Endodermal cell (in vitro differentiated cells): ENCODE measurements around the gene RIMS4. TPM values are rescaled to one million over a fixed set of nuclear protein-coding genes. Genes with fewer than 3 reads are reported as not detected.
"Not testable (repeated sequence)": the region's sequence is repeated elsewhere in the genome, so short reads cannot be mapped to it uniquely, and the experiment has no call there.

Experiments
- DNase-seq: peaks from one replicate; pipeline ENCODE4 v3.0.0-alpha.2; 2017
- H3K27ac ChIP-seq: 2 replicates; pipeline ENCODE4 v1.5.1; 2013; ENCODE audit warnings: mild to moderate bottlenecking, low read depth, low read length, moderate library complexity
- H3K27me3 ChIP-seq: 2 replicates; pipeline ENCODE4 v1.6.1; 2013; ENCODE audit warnings: mild to moderate bottlenecking, low read length, moderate library complexity; ENCODE audit not compliant: insufficient read depth, control insufficient read depth, poor library complexity, severe bottlenecking
- H3K36me3 ChIP-seq: 2 replicates; pipeline ENCODE4 v1.7.0; 2013; ENCODE audit warnings: mild to moderate bottlenecking, low read length, moderate library complexity; ENCODE audit not compliant: control insufficient read depth, insufficient read depth
- H3K4me1 ChIP-seq: one replicate; pipeline ENCODE4 v1.7.0; 2013; ENCODE audit warnings: low read length; ENCODE audit not compliant: control insufficient read depth, insufficient read depth
- H3K4me3 ChIP-seq: 2 replicates; pipeline ENCODE4 v1.5.1; 2013; ENCODE audit warnings: mild to moderate bottlenecking, low read length, moderate library complexity
- H3K9ac ChIP-seq: 2 replicates; pipeline ENCODE4 v1.6.1; 2013; ENCODE audit warnings: mild to moderate bottlenecking, low read length, moderate library complexity; ENCODE audit not compliant: poor library complexity, severe bottlenecking; ENCODE audit errors: extremely low read depth
- H3K9me3 ChIP-seq: 2 replicates; pipeline ENCODE4 v1.6.1; 2013; ENCODE audit warnings: mild to moderate bottlenecking, low read length, moderate library complexity; ENCODE audit not compliant: control insufficient read depth
- H3K27ac Mint-ChIP-seq: 2 replicates; pipeline ENCODE4 v1.8.0; 2020; ENCODE audit warnings: mixed read lengths
- H3K27me3 Mint-ChIP-seq: 2 replicates; pipeline ENCODE4 v1.8.0; 2021; ENCODE audit warnings: mild to moderate bottlenecking, mixed read lengths; ENCODE audit not compliant: insufficient read depth
- H3K36me3 Mint-ChIP-seq: 2 replicates; pipeline ENCODE4 v1.8.0; 2020; ENCODE audit warnings: low read depth, mixed read lengths
- H3K4me1 Mint-ChIP-seq: 2 replicates; pipeline ENCODE4 v1.8.0; 2020; ENCODE audit warnings: mixed read lengths
- H3K4me3 Mint-ChIP-seq: 2 replicates; pipeline ENCODE4 v1.8.0; 2020; ENCODE audit warnings: mild to moderate bottlenecking, moderate library complexity, mixed read lengths
- H3K9me3 Mint-ChIP-seq: 2 replicates; pipeline ENCODE4 v1.8.0; 2020; ENCODE audit warnings: mild to moderate bottlenecking, mixed read lengths
- CTCF ChIP-seq: fragments of 200-600 bp; sonication (generic); conservative IDR thresholded peaks from 2 replicates; pipeline ENCODE4 v1.5.0; 2021; ENCODE audit warnings: antibody characterized with exemption, mild to moderate bottlenecking
- WGBS, 2 experiments: methylation state at CpG; one replicate each; pipeline versions ENCODE4 v1.1.5 to v1.1.7; 2013; ENCODE audit warnings: missing lambda C conversion rate in 2 of 2, mixed read lengths in 1 of 2; ENCODE audit not compliant: insufficient coverage in 1 of 2, insufficient read length in 1 of 2; 5-methylcytosine and 5-hydroxymethylcytosine counted together
- total RNA-seq, 2 donors: library from RNA; stranded (reverse); fragmentation: NEBNext Ultra II Directional in 1 of 2; extraction: Animal tissue kit (Norgen Biotek cat#: 25700) in 1 of 2; gene quantifications; 2 replicates in 1 of 2; 3 replicates in 1 of 2; pipeline ENCODE4 v1.2.1, GENCODE V29; 2021

RIMS4 gene
- total RNA-seq, 2 donors from 2014 or later: 4.3 to 13.0 TPM

- Histone ChIP-seq H3K27ac (no peak overlapping the region), H3K27me3 (no peaks in the 10 kb centered on the region), H3K9me3 (no peaks in the 10 kb centered on the region), H3K36me3 (no peaks in the 10 kb centered on the region), H3K4me3 (no peak overlapping the region), H3K4me1 (peaks cover 16% of the 10 kb centered on the region), H3K9ac (no peak overlapping the region)
- no peaks in the 10 kb centered on the region for H3K9me3 Mint-ChIP-seq
- no peaks in the 10 kb centered on the region for H3K36me3 Mint-ChIP-seq
- H3K4me3 Mint-ChIP-seq: no peak overlapping the region
- 83 to 89% methylated on average over 3 to 6 of the region's 7 CpGs for WGBS, 2 experiments
- TF ChIP-seq CTCF: no peak
- H3K4me1 Mint-ChIP-seq: peaks cover 26% of the 10 kb centered on the region
- no peaks in the 10 kb centered on the region for H3K27me3 Mint-ChIP-seq
- no peak for DNase-seq
- H3K27ac Mint-ChIP-seq: no peak overlapping the region
Measured at GRCh38 chr20:44765701-44766347, 44.5 kb downstream of the RIMS4 start.

- DNase-seq: no peak
- no peak overlapping the region for H3K9ac ChIP-seq
- Mint-ChIP-seq H3K4me3 (no peak overlapping the region), H3K27me3 (no peaks in the 10 kb centered on the region), H3K27ac (no peak overlapping the region), H3K9me3 (no peaks in the 10 kb centered on the region), H3K4me1 (peaks cover 26% of the 10 kb centered on the region), H3K36me3 (no peaks in the 10 kb centered on the region)
- H3K4me3 ChIP-seq: no peak overlapping the region
- WGBS, 2 experiments: 69 to 73% methylated on average over 2 to 4 of the region's 4 CpGs
- TF ChIP-seq CTCF: no peak
- H3K9me3 ChIP-seq: no peaks in the 10 kb centered on the region
- H3K27ac ChIP-seq: no peak overlapping the region
- peaks cover 16% of the 10 kb centered on the region for H3K4me1 ChIP-seq
- no peaks in the 10 kb centered on the region for H3K27me3 ChIP-seq
- no peaks in the 10 kb centered on the region for H3K36me3 ChIP-seq
Measured at GRCh38 chr20:44765091-44765490, 45.3 kb downstream of the RIMS4 start.

GRCh38 chr20:44763798-44764197, 46.5 kb downstream of the RIMS4 start:
- H3K4me1 Mint-ChIP-seq: peaks cover 26% of the 10 kb centered on the region
- H3K4me3 ChIP-seq, H3K27me3 Mint-ChIP-seq, H3K27ac ChIP-seq, H3K9me3 Mint-ChIP-seq, H3K9me3 ChIP-seq, H3K36me3 ChIP-seq, H3K4me3 Mint-ChIP-seq, H3K36me3 Mint-ChIP-seq, H3K9ac ChIP-seq, H3K27ac Mint-ChIP-seq, DNase-seq, H3K27me3 ChIP-seq: not testable (repeated sequence)
- 91 to 100% methylated on average over 2 to 3 of the region's 3 CpGs for WGBS, 2 experiments
- peaks cover 16% of the 10 kb centered on the region for H3K4me1 ChIP-seq
